Middle frontal gyrus (tissue), 1 donor: ENCODE results near the gene AR.

ENCODE experiments used
- DNase-seq: peaks from one replicate; pipeline ENCODE4 v3.0.0-alpha.2; 2015; ENCODE audit warnings: low spot score; ENCODE audit errors: extremely low spot score

AR gene

DNA sequence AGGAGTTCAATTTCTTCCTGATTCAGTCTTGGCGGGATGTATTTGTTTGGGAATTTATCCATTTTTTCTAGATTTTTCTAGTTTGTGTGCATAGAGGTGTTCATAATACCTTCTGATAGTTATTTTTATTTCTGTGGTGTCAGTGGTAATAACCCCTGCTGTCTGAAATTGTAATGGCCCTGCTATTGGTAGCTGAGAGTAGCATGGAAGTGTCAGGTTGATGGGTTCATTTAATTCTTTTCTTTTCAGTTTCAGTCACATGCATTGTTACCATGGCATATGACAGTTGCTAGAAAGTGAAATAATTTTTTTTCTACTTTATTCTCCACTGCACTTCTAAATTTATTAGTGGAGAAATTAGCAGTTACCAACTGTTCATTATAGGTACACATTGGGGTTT, 20.7 kb downstream of the AR start:
- DNase-seq = no peak

DNA sequence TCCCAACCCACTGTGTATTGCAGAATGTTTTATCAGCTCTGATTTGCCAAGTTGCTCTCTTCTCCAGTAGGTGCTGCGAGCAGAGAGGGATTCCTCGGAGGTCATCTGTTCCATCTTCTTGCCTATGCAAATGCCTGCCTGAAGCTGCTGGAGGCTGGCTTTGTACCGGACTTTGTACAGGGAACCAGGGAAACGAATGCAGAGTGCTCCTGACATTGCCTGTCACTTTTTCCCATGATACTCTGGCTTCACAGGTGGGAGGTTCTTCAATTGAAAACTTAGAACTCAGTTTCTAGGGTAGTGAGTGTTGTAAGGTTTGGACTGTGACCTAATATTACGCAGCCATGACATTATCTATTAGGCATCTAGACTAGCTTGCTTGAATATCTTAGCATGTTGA, 24.9 kb downstream of the AR start:
- DNase-seq = no peak

DNA sequence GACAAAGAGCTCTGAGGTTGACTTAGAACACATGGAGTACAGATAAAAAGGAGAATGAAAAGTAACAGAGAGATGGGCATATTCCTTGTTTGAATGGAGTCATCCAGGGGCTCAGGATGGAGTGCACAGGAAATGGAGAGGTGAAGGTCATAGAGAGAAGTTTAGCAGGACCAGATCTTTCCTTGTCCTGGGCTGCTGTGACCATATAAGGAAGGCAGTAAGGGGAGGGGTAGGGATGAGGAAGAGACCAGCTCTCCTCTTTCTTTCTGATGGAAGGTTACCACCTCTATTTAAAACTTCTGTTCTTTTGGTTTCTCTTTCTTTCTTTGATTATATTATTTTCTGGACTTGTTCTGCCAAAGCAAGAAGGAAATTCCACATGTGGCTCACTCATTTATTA, 27.0 kb downstream of the AR start:
- no peak for DNase-seq

DNA sequence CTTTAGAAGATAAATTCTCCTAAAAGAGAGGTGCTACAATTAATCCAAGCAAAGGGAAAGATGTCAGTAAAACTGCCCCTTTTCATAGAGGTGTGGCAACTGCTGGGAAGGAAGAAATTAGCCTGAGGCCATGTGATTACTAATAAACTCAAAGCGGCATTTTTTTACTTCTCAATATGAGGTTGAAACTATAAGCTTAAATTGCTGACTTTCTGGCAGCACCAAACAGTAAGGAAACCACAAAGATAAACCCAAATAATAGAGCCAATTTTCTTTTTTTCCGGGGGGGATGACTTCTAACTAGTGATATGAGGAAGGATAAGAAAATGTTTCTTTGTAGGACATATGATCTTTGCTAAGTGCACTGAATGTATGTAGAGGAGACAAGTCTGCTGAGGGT, 30.9 kb downstream of the AR start:
- no peak for DNase-seq

DNA sequence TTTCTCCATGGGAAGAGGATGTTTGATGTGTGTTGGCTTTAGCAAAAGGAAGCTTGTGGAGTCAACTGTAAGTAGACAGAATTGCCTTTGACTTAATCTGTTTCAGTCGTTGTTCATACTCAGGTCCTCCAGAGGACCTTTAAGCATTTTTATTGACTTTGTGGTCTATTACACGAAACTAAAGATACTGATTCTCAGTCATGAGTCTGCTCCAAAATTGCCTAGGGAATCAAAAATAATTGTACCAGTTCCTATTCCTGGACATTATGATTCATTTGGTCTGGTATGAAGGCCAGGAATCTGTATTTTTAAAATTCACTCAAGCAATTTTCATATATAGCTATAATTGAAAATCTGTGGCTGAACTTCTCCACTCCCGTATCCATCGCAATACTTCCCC, 38.6 kb downstream of the AR start:
- no peak for DNase-seq

DNA sequence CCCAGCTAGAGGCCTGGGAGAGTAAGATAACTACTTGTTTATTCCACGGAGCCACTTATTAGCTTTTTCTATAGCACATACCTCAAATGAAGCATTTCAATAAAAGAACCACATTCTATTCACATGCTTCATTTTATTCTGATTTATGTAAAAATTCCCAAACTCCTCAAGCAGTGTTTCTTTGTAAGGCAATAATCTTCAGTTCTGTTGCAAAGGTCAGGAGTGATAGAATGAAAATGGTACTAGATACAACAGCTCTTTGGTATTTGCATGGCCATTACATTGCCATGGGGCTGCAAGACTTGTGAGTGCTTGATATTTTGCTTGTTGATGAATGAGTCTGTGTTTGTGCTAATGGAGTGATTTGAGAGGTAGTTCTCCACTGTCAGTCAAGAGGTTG, 39.4 kb downstream of the AR start:
- no peak for DNase-seq

DNA sequence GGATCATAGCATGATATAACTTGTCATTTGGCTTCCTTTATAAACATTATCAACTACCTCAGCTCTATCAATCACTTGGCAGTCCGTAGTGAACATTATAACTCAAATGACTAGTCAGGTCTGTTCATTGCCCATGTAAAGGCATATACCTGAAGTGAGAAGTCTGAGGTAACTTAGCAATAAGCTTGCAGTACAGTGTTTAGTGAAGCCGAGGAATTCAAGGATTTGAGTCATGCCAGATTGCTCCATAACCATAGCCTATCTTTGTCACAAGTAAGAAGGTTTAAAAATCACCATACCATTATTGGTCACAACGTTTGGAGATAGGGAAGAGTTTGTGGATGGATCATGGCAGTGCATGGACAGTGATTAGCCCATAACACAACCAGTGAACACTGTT, 41.6 kb downstream of the AR start:
- no peak for DNase-seq

DNA sequence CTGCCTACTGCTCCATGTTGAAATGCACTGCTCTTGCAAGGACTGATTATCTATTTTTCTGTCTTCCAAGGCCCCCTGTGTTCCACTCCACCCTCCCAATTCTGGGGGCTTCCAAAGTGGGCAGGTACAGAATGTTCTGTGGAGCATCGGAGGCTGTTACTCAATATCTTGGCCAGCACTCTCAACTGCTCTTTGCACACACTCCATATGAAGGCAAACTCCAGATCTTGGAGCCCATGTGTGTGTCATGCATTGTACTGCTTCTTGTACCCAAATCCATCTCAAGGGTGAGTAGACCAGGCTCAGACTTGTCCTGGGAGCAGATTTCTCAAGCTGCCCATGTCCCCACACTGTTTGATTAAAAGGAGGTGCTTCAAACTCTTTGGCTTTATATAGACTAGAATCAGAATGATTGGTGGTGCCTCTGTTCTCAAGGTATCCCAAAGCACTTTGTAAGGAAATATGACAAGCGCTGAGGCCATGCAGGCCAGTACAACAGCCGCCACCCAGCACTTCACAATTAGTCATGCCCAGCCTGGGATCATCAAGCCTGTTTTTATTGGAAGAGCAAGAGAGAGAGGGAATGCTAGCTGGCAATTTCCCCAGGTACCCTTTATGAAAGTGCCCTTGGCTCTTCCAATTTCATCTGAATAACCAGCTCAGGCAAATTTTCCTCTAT, 44.3 kb downstream of the AR start:
- DNase-seq = no peak

DNA sequence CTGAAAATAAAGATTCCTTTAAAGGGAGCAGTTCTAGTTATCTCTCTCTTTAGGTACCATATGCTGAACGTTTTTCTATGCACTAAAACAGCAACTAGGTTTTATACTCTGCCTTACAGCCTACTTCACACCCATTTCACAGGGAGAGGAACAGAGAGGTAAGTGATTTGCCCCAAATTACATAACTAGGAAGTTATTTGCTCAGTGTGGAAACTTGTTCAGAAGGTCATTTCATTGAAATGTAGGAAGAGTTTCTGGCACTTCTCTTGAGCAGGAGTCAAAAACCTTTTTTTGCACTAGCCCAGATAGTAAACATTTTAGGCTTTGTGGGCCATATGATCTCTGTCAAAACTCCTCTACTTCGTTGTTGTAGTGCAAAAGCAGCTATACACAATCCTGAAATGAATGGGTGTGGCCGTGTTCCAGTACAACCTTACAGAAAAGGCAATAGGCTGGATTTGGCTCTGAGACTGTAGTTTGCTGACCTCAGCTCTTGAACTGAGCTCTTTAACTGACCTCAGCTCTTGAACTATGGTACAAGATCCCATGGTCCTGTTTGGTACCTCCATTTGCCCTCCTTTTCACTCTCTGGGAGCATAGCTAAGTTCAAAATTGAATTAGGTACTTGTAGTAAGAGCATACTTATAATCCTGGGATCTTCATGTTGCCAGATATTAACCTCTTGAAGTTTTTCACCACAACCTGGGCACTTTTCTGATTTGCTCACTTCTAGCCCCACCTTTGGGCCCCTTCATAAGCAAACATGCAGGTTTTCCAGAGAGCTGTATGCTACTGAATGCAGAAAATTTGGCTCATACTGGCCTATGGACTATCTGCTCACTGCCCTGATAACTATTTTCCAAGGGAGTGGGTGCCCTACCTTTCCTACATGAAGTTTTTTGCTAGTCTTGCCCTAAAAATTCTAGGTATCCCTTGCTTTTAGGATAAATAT, 53.3 kb downstream of the AR start:
- DNase-seq = no peak

DNA sequence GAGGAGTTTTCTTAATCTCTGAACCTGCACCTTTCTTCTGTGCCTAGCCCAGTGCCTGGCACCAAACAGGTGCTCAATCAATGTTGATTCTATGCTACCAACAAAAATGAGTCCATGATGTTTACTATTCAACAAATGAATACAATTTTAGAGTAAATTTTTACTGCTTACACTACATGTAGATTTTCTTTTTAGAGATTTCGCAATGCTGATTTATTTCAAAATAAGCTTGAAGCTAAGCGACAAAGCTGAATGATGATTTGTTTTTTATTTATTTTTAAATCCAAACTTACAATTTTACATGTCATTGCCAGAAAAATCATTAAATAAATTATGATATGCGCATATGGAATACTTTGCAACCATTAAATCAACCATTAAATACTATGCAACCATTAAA, 55.7 kb downstream of the AR start:
- no peak for DNase-seq

DNA sequence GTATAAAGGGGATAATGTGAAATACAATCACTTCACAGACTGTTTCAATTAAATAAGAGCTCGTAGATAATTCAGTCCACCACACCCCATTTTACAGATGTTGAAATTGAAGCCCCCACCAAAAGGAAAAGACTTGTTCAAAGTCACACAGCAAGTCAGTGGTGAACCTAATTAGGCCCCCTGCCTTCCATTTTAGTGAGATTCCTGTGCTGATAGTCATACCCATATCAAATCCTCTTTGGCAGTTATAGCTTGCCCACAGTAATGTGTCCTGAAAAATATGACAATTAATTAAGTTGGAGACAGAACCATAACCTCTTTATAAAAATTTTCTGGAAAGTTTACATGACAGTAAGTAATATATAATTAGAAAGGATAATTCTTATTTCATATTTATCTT, 58.0 kb downstream of the AR start:
- no peak for DNase-seq

DNA sequence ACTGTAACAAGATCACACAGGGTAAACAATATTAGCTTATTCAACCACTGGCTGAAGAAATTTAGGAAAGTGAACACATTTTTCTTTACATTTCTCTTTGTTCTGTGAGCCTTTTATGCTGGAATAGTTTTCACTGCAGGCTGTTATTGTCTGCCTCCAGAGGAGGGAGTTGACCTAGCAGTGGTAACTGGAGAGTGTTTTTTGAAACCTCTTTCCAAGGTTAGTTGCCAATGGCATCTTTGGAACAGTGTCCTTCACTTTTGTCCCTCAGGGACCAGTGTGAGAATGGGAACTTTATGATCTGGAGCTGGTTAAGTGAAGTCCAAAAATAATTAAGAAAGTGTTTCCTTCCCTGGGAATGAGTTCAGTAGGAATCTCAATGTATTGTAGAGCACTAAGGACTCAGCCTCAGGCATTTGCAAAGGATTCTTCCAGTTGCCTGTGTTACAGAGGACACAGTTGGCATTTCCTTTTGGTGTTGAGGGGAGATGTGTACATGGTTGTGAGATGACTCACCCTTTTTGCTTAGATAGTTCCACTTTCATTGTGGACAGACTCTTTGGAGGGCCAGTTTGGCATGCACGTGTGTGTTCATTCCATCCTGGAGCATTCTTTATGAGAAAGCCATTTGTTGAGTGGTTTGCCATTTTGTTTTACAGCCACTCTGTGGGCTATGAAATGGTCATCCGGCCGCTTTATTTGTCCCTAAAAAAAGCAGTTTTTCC, 61.3 kb downstream of the AR start:
- no peak for DNase-seq

DNA sequence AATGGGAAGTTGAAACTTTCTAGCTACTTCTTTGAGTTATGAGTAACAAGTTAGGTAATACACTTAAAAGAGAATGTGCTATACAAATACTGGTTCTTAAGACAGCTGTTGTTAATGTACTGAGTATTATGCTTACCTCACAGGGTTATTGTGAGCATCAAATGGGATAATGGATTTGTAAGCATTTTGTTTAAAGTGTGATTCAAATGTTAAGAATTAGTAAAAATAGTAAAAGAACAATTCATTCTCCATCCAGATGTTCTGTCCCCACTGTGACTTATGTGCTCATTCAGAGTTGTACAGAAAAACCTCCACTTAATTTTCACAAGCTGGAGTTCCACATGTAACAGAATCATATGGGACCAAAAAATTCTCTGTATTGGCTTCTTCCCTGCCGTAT, 63.6 kb downstream of the AR start:
- no peak for DNase-seq

DNA sequence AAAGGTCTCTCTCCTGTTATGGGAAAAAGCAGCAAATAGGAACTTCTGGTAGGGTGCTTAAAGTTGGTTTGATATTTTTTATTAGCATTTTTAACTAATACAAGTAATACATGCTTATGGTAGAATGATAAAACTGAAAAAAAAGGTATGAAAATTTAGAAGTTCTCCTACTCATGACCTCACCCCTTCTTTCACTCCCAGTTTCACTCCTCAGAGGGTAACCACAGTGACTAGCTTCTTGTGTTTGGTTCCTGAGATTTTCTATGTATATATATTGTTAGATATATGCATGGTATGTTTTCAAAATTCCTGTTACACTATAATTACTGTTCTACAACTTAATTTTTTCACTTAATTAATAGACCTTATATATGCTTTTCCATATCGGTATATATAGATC, 66.5 kb downstream of the AR start:
- DNase-seq = no peak

DNA sequence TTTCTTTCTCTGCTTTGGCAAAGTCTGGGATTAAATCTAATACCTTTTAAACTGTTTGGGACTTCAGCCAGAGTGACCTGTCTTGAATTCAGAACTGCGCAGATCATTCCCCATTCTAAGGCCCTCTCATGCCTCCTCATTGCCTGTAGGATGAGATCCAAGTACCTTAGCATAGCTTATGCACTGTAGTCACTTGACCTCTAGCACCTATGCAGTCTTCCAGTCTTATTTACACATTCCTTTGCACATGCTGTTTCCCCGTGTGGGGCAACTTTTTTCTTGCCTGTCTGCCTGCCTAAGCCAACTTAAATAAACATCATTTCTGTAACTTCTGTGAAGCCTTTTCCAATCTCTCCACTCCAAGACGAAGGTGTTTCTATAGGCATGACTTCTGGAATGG, 68.4 kb downstream of the AR start:
- DNase-seq = no peak

DNA sequence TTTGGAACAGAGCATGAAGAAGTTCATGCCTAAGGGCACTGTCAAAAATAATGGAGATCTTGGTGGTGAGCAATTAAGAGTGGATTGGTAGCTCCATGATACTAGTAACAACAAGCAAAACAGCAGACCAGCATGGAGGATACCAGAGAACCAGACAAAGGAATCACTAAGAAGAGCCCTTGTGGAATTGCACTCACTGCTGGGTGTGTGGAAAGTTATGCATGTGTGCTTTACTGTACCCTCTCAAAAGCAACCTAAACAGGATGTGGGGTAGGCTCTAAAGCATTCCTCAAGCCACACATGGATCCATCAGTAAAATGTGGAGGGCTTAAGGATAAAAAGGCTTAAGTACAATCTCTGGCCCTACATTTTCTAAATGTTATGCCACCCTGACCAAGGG, 69.5 kb downstream of the AR start:
- DNase-seq = no peak

DNA sequence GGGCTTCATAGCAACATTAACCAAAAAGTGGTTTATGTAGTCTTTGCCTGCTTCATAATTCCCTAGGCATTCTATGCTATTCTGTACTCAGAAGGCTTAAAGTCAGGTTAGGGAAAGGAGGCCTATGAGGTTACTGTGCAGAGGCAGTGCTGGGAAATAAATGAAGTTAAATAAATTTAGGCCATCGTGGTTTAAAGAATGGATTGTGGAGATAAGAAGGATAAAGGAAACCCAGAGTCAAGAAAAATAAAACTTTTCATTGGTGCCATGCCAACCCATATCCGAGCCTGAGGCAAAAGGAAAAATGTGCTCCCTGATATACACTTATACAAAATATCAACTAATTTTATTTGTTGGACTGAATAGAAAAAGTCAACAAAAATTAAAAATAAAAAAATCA, 70.2 kb downstream of the AR start:
- DNase-seq = no peak

DNA sequence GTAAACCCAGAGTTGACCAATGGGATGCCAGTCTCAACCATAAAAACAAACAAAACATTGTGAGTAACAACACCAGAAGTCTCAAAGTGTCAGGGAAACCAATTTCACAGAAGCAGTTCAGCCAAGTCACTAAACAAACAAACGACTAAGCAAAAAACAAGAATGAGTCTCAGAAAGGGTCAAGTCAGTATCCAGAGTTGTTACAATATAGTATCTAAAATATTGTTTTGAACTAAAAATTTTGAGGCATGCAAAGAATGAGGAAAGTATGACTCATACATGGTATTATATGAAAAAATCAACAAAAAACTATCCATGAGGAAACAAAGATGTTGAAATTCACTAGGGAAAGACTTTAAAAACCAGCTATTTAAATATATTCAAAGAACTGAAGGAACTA, 70.6 kb downstream of the AR start:
- DNase-seq = no peak

DNA sequence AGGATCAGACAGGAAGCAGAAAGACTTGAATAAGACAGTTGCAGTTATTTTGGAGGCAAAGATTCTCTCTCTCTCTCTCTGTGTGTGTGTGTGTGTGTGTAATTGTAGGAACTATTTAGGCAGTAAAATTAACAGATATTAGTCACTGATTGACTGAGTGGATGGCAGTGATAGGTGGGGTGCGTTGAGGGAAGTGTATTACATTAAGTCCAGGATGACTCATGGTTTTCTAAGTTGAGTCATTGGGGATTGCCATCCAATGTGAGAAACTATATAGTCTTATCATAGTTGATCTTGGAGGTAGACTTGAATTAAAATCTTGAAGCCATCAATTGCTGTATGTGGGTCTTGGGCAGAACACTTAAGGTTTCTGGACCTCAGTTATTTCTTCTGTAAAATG, 75.4 kb downstream of the AR start:
- DNase-seq = no peak

DNA sequence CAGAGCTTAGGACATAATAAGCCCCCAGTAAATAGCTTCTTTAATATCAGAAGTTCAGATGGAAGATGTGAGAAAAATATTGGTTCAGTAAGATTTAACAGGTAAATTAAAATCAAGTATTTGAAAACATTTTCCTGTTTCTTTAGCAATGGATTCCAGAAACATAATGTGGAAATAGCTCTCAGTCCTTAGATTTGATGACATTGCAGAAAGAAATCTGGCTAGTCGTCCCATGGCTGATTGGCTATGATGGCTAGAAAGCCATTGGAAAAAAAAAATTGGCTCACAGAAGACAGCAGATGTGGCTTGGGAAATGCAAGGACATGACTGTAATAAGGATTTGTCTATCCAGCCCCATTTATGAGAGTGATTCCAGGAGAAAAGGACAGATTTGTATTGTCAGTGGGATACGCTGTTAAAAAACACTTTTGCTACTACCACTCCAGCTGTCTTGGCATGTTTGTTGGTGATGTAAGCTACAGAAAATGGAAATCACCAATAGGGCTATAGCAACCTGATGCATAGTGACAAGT, 78.3 kb downstream of the AR start:
- no peak for DNase-seq

DNA sequence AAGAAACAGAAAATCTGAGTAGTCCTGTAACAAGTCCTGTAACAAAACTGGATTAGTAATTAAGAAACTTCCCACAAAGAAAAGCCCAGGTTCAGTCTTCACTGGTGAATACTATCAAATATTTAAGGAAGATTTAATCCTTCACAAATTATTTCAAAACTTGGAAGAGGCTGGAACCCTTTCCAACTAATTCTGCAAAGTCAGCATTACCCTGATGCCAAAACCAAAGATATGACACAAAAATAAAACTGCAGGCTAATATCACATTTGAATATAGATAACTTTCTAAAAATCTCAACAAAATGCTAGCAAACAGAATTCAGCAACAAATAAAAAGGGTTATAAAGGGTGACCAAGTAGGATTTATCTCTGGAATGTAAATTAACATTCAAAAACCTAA, 80.5 kb downstream of the AR start:
- DNase-seq = no peak

DNA sequence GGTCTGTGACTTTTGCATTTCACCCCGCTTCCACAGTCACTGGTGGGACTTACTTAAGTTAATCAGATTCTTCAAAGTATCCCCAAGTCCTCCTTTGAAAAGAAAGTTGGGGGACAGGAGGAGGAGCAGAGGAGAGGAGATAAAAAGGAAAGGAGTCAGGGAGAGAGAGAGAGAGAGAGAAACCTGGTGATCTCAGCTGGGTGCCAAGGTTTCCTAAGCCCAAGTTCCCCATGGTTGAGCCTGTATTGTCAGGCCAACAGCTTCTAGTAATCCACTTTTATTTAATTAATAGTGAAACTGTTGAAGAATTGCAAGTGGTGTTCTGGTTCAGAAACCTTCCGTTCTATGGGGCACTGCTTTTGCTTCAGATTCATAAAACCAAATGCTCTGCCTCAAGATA, 91.6 kb downstream of the AR start:
- DNase-seq = no peak
